Germinal center (tissue), 1 donor: ENCODE measurements around the gene ANHX.

ENCODE experiments used
- DNase-seq: peaks from one replicate; pipeline ENCODE4 v3.0.0; 2012; ENCODE audit warnings: mixed read lengths, low spot score

Gene ANHX

DNA sequence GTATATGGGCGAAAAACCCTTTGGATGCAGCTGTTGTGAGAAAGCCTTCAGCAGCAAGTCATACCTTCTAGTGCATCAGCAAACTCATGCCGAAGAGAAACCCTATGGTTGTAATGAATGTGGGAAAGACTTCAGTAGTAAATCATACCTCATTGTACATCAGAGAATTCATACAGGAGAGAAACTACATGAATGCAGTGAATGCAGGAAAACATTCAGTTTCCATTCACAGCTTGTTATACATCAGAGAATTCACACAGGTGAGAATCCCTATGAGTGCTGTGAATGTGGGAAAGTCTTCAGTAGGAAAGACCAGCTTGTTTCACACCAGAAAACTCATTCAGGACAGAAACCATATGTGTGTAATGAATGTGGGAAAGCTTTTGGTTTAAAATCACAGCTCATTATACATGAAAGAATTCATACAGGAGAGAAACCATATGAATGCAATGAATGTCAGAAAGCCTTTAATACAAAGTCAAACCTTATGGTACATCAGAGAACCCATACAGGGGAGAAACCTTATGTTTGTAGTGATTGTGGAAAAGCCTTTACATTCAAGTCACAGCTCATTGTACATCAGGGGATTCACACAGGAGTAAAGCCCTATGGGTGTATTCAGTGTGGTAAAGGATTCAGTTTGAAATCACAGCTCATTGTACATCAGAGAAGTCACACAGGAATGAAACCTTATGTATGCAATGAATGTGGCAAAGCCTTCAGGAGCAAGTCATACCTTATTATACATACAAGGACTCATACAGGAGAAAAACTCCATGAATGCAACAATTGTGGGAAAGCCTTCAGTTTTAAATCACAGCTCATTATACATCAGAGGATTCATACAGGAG lies 33.0 kb downstream of the ANHX start:
- DNase-seq = no peak

GRCh38 chr12:133201888-133202287 lies 33.8 kb downstream of the ANHX start:
- DNase-seq = no peak

GRCh38 chr12:133192847-133193246 lies 42.8 kb downstream of the ANHX start:
- DNase-seq = no peak

DNA sequence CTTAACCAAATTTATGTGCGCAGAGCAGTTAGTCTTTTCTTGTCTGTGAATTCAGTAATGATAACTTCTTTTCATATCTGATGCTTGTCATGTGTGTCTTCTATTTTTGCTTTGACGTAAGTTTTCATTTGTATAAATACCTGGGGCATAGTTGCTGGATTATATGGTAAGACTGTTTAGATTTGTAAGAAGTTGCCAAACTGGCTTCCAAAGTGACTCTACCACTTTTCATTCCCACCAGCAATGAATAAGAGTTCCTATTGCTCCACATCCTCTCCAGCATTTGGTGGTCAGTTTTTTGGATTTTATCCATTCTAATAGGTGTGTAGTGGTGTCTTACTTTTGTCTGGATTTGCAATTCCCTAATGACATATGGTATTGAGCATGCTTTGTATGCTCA lies 45.5 kb downstream of the ANHX start:
- DNase-seq = no peak

DNA sequence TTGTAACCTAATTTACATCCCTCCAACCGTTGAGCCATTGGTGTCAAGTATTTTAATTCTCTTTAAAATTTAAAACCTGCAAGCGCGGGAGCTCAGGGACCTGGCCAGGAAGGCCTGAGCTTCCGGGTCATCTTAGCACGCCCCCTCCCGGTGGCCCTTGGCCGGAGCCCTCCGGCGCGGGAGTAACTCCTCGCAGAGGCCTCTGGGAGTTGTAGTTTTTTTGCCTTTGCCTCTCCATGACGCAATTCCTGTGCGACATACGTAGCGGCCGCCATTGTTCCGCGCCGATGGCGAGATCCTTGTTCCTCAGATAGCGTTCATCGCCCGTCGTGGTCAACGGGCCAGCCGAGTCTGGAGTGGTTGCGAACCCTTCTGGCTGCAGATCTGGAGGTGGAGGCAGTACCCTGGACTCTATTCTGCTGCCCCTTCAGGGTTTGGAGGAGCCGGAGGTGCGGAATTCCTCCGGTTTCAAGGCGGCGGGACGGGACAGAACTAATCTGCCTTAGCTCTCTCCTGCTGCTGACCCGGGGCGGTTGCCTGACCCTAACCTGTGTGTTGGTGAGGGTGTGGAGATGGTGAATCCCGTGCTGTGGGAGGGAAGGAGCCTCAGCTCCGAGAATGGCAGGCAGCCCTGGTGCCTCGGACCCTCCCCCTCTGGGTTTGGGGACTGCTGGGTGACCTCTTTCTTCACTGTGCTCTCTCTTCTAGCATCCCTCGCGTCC lies 54.3 kb downstream of the ANHX start, which contains the start of gene ZNF268:
ZNF268 (plus strand) TSS at position 258 of the 722 bp plus-strand sequence. CDS start 503 bp downstream, outside the sequence.
- peak; percentile 93 for DNase-seq

GRCh38 chr12:133180669-133181068 lies 55.0 kb downstream of the ANHX start:
- no peak for DNase-seq

GRCh38 chr12:133174901-133175300 lies 60.8 kb downstream of the ANHX start:
- no peak for DNase-seq

DNA sequence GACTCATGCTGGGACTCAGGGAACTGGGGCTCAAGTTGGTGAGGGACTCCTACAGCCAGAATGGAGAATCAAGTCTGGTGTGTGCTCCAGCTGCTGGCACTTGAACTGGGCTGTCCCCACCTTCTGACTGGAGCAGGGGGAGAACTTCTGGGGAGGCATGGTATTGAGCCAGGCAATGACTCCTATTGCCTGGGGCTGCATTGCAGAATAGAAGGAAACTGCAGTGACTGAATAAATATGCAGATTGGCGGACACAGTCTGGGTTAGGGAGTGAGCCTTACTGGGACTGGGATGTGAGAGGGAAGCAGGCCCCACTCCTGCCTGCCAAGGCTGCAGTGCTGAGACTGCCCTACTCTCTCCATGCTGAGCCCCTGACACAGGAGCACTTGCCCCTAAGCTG lies 63.2 kb downstream of the ANHX start:
- no peak for DNase-seq
